Skeletal muscle tissue (tissue), 4 donors: Measurements from ENCODE around the gene NUDT3. TPM values are rescaled to one million over a fixed set of nuclear protein-coding genes. Genes with fewer than 3 reads are reported as not detected.

Source experiments
- H3K27ac ChIP-seq: one replicate; pipeline ENCODE4 v1.7.0; 2013; ENCODE audit warnings: mild to moderate bottlenecking, low read depth, low read length, inconsistent platforms
- H3K27me3 ChIP-seq, 3 donors: one replicate each; pipeline ENCODE4 v1.7.0; 2013; ENCODE audit warnings: low read length in 3 of 3; ENCODE audit not compliant: control insufficient read depth in 3 of 3, insufficient read depth in 3 of 3
- H3K36me3 ChIP-seq, 3 donors: one replicate each; pipeline ENCODE4 v1.7.0; 2013; ENCODE audit warnings: low read length in 3 of 3; ENCODE audit not compliant: control insufficient read depth in 3 of 3, insufficient read depth in 3 of 3
- H3K4me1 ChIP-seq, 3 donors: one replicate each; pipeline ENCODE4 v1.7.0; 2013; ENCODE audit warnings: low read length in 3 of 3, mild to moderate bottlenecking in 3 of 3; ENCODE audit not compliant: control insufficient read depth in 3 of 3, insufficient read depth in 3 of 3
- H3K4me3 ChIP-seq, 3 donors: one replicate each; pipeline ENCODE4 v1.7.0; 2013; ENCODE audit warnings: low read length in 3 of 3
- H3K9ac ChIP-seq, 3 donors: one replicate each; pipeline ENCODE4 v1.7.0; 2013; ENCODE audit warnings: low read length in 3 of 3, mild to moderate bottlenecking in 3 of 3, moderate library complexity in 2 of 3, low read depth in 1 of 3
- H3K9me3 ChIP-seq, 3 donors: one replicate each; pipeline ENCODE4 v1.7.0; 2013; ENCODE audit warnings: low read length in 3 of 3; ENCODE audit not compliant: control insufficient read depth in 3 of 3
- total RNA-seq: library from RNA; depleted of rRNA; stranded (reverse); fragments of >200 nt; gene quantifications from one replicate; pipeline ENCODE4 v1.2.3, GENCODE V29; 2014
- donor health status: Osteomylitis.

The NUDT3 gene
- total RNA-seq, 1 donor from 2014 or later = 28.7 TPM

DNA sequence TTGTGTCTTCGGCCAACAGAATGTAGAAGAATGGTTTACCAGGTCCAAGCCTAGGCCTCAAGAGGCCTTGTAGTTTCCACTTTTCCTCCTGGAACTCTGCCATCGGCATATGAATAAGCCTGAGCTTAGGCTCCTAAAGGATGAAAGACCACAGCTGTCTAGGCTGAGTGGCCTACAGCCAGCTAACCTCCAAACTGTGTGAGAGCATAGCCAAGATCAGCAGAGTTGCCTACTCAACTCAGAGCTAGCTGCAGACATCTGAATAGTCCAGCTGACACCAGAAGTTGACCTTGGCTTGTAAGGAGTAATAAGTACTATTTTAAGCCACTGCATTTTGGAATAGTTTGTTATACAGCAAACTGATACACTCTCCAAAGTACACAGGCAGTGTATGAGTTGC, 91.1 kb downstream of the NUDT3 start:
- Histone ChIP-seq H3K9me3 (no peaks in the 10 kb centered on the region), H3K27me3 (no peaks in the 10 kb centered on the region), H3K9ac (no peak overlapping the region), H3K4me3 (peak overlapping the region in 1 of 3 donors; percentile 27), H3K4me1 (peaks cover 39 to 46% (median 42%) of the 10 kb centered on the region in 3 donors), H3K36me3 (no peaks in the 10 kb centered on the region), H3K27ac (peak overlapping the region; percentile 70)

DNA sequence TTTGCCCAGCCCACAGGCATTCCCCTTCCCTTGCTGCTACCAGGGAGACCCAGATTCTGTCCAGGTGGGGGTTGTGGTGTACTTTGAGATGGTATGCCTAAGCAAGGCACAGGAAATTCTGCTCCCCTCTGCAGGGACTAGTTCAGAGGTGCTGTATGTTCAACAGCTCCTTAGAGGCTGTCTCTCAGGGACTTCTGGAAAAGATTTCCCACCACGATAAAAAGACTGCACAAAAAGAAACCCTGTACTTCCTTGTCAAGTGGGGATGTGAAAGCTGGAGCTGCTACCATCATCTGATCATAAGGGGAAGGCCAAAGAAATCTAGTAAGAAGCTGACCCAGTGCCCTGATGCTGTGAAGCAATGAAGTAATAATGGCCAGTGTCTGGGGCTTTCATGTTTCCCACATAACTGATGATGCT, 92.1 kb downstream of the NUDT3 start:
- no peak overlapping the region for H3K4me3 ChIP-seq
- peak overlapping the region; percentile 70 for H3K27ac ChIP-seq
- no peaks in the 10 kb centered on the region for H3K36me3 ChIP-seq
- no peaks in the 10 kb centered on the region for H3K27me3 ChIP-seq
- H3K4me1 ChIP-seq = peaks cover 34 to 45% (median 39%) of the 10 kb centered on the region in 3 donors
- peak overlapping the region in 1 of 3 donors; percentile 19 for H3K9ac ChIP-seq
- H3K9me3 ChIP-seq = no peaks in the 10 kb centered on the region

DNA sequence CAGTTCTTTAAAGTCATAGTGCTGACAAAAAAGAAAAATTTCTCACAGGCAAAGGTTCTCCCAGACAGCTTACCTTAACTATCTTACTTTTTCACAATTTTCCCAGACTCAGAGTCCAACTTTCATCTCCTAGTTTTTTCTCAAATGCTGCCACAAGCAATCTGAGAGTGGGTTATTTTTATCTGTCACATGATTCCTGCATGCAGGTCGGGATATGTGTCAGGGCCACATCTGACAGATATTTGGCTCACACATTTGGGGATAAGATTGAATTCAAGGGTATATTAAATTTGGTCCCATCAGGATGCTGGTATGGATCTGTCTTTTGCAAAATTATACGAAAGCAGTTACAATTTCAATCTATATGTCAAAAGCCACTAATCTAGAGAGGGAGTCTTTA, 93.5 kb downstream of the NUDT3 start:
- H3K4me3 ChIP-seq = no peak overlapping the region
- peaks cover 0 to 4% (median 1%) of the 10 kb centered on the region in 3 donors for H3K36me3 ChIP-seq
- H3K27ac ChIP-seq = peak overlapping the region; percentile 81
- H3K27me3 ChIP-seq = no peaks in the 10 kb centered on the region
- no peaks in the 10 kb centered on the region for H3K9me3 ChIP-seq
- peak overlapping the region; percentile 10 to 54 (median 39) for H3K9ac ChIP-seq
- peaks cover 34 to 45% (median 41%) of the 10 kb centered on the region in 3 donors for H3K4me1 ChIP-seq

DNA sequence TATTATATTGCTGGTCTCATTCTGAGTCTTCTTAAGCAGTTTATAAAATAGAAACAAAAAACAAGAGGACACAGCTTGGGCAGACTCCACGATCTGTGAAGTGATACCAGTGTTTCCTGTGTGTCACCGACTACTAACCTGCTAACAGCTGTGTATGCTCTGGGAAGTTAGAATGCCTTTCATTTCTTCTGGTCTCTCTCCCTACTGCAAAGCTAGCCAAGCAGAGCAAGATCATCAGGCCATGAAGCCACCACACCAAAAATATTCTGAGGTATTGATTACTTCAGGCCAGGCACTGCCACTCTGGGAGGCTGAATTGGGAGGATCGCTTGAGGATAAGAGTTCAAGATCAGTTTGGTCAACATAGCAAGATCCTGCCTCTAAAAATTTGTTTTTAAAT, 96.7 kb downstream of the NUDT3 start:
- Histone ChIP-seq H3K4me3 (no peak overlapping the region), H3K9ac (peak overlapping the region in 1 of 3 donors; percentile 19), H3K9me3 (no peaks in the 10 kb centered on the region), H3K4me1 (peaks cover 24 to 45% (median 37%) of the 10 kb centered on the region in 3 donors), H3K27ac (peak overlapping the region; percentile 28), H3K36me3 (peaks cover 12 to 23% (median 23%) of the 10 kb centered on the region in 3 donors), H3K27me3 (no peaks in the 10 kb centered on the region)

DNA sequence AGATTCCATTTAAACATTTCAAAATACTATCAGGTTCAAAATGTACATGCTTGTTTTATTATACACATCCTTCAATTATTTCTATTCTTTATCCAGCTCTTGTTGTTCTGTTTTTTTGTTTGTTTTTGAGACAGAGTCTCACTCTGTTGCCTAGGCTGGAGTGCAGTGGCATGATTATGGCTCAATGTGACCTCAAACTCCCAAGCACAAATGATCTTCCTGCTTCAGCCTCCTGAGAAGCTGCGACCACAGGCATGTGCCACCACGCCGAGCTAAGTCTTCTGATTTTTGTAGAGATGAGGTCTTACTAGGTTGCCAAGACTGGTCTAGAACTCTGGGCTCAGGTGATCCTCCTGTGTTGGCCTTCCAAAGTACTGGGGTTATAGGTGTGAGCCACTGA, 99.5 kb downstream of the NUDT3 start:
- Histone ChIP-seq H3K9ac (no peak overlapping the region), H3K27ac (peak overlapping the region; percentile 10), H3K36me3 (peaks cover 15 to 23% (median 23%) of the 10 kb centered on the region in 3 donors), H3K9me3 (no peaks in the 10 kb centered on the region), H3K4me3 (no peak overlapping the region), H3K27me3 (no peaks in the 10 kb centered on the region), H3K4me1 (peaks cover 23 to 38% (median 32%) of the 10 kb centered on the region in 3 donors)

DNA sequence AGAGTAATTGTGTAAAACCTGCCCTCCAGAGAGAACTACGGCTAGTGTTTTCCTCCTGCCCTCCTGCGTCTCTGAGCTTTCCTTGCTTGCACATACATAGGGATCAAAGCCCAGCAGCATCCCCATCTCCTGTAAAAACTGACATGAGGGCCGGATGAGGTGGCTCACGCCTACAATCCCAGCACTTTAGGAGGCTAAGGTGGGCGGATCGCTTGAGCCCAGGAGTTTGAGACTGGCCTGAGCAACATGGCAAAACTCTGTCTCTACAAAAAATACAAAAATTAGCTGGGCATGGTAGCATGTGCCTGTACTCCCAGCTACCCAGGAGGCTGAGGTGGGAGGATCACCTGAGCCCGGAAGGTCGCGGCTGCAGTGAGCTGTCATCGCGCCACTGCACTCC, 103.3 kb downstream of the NUDT3 start:
- Histone ChIP-seq H3K4me1 (peaks cover 22 to 36% (median 24%) of the 10 kb centered on the region in 3 donors), H3K36me3 (peaks cover 17 to 36% (median 27%) of the 10 kb centered on the region in 3 donors), H3K9ac (no peak overlapping the region), H3K27me3 (no peaks in the 10 kb centered on the region), H3K4me3 (no peak overlapping the region), H3K9me3 (no peaks in the 10 kb centered on the region), H3K27ac (peak overlapping the region; percentile 20)

DNA sequence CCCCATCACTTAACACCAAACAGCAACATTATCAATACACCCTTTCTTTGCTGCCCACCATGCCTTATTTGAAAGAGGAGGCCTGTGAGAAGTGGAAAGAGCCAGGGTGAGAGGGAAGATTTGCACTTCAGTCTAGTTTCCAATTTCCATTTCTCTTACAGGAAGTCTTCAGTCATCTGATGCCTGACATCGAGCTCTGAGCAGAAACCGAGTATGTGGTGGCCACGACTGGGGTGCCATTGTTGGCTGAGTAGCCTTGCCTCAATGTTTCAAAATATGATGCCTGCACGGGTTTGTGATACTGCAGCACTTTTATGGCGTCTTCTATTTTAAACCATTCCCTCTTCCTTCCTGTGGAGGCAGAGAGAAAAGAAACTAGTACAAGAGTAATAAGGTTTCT, 103.9 kb downstream of the NUDT3 start:
- Histone ChIP-seq H3K36me3 (peaks cover 16 to 34% (median 27%) of the 10 kb centered on the region in 3 donors), H3K4me1 (peaks cover 21 to 39% (median 22%) of the 10 kb centered on the region in 3 donors), H3K9ac (no peak overlapping the region), H3K27me3 (no peaks in the 10 kb centered on the region), H3K4me3 (no peak overlapping the region), H3K9me3 (no peaks in the 10 kb centered on the region), H3K27ac (peak overlapping the region; percentile 20)

DNA sequence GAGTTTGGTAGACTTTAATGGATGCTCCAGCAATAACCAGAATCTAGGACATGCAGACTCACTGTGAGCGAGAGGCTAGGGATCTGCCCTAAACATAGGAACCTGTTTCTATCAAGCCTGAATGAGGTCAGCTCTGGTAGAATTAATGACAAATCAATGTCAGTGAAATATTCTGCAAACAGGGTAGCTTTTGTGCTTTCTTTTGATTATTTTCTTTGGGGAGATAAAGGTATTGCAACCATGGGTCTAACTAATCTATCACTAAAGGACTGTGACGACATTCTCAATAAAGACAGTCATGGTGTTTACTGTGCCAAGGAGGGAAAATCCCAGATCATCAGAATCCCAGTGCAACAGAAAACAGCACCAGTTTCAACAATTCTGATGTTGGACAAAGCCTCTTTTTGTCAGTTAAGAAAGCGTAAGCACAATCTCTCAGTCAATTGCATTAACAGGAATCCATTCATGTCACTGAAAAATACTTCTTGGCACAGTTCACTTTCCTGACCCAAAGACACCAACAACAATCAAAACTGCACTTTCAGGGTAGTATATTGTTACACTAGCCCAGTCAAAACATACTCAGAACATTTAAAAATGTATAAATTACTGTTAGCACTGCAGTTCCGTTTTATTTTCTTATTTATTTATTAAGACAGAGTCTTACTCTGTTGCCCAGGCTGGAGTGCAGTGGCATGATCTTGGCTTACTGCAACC, 106.9 kb downstream of the NUDT3 start:
- peaks cover 22 to 28% (median 22%) of the 10 kb centered on the region in 3 donors for H3K4me1 ChIP-seq
- no peaks in the 10 kb centered on the region for H3K27me3 ChIP-seq
- peak overlapping the region; percentile 54 for H3K27ac ChIP-seq
- H3K36me3 ChIP-seq = peaks cover 5 to 16% (median 13%) of the 10 kb centered on the region in 3 donors
- no peak overlapping the region for H3K4me3 ChIP-seq
- H3K9ac ChIP-seq = no peak overlapping the region
- H3K9me3 ChIP-seq = no peaks in the 10 kb centered on the region

DNA sequence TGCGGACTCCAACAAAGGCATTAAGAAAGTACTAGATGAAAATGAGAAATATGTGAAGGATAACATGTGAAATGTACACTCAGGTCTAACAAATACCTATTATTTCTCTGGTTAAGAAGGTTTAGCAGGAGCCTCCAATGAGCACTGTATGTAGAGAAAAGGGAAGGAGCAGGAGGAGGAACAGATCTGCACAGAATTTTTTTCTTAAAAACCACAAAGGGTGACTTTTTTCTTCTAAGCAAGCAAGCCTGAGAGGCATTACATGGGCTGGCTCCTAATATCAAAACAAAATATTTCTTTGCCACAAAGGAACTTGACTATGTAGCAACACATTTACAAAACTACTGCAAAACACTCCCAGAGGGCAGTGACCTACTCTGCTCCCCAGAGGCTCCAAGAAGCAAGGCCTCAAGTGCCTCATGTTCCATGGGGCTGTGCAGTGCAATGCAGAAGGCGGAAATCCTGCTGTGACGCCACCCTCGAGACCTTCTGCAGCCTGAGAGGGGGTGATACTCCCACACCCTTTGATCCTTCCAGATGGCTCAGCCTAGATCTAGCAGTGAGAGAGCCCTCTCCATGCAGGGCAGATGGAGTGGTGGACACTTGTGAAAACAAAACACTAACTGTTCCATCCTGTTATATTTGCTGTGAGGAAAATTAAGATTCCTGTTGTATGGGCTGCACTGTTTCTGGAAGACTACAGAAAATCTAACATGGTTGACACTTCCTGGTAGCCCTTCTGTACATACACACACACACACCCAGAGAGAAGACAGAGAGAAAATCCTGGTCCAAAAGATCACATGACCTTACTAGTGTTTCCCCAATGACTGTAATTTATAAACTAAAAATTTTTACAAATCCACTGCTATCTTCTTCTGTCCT, 107.7 kb downstream of the NUDT3 start:
- Histone ChIP-seq H3K4me3 (no peak overlapping the region), H3K27me3 (no peaks in the 10 kb centered on the region), H3K27ac (peak overlapping the region; percentile 54), H3K9ac (no peak overlapping the region), H3K36me3 (peaks cover 5 to 16% (median 13%) of the 10 kb centered on the region in 3 donors), H3K4me1 (peaks cover 18 to 32% (median 23%) of the 10 kb centered on the region in 3 donors), H3K9me3 (no peaks in the 10 kb centered on the region)
